ENCODE data around the gene ACOT4. TPM values are rescaled to one million over a fixed set of nuclear protein-coding genes. Genes with fewer than 3 reads are reported as not detected.

ACOT4 gene
- total RNA-seq: 0.80 and 1.4 TPM in 2 replicates

DNA sequence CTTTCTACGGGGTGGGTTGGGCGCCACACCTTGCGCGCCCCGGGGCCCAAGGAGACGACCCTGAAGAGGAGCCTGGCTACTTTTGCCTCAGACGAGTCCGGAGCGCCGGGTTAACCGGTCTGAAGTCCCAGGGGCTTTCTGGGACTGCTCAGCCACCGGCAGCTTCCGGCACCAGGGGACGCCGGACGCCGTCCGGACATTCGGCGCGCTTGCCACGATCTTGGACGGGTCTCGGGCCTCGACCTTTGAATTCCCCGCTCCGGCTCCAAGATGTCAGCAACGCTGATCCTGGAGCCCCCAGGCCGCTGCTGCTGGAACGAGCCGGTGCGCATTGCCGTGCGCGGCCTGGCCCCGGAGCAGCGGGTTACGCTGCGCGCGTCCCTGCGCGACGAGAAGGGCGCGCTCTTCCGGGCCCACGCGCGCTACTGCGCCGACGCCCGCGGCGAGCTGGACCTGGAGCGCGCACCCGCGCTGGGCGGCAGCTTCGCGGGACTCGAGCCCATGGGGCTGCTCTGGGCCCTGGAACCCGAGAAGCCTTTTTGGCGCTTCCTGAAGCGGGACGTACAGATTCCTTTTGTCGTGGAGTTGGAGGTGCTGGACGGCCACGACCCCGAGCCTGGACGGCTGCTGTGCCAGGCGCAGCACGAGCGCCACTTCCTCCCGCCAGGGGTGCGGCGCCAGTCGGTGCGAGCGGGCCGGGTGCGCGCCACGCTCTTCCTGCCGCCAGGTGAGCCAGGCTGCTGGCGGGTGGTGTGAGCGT is at the start of gene ACOT4:
Gene ACOT4 (plus strand): TSS at position 184 of the 760 bp plus-strand sequence. CDS start 87 bp downstream, at position 271.

GRCh38 chr14:73569185-73569958 is 22.3 kb upstream of the ACOT4 start, which contains the start of gene ACOT2:
ACOT2 (plus strand) TSS chr14:73569213; CDS start chr14:73569241, 28 bp downstream.

DNA sequence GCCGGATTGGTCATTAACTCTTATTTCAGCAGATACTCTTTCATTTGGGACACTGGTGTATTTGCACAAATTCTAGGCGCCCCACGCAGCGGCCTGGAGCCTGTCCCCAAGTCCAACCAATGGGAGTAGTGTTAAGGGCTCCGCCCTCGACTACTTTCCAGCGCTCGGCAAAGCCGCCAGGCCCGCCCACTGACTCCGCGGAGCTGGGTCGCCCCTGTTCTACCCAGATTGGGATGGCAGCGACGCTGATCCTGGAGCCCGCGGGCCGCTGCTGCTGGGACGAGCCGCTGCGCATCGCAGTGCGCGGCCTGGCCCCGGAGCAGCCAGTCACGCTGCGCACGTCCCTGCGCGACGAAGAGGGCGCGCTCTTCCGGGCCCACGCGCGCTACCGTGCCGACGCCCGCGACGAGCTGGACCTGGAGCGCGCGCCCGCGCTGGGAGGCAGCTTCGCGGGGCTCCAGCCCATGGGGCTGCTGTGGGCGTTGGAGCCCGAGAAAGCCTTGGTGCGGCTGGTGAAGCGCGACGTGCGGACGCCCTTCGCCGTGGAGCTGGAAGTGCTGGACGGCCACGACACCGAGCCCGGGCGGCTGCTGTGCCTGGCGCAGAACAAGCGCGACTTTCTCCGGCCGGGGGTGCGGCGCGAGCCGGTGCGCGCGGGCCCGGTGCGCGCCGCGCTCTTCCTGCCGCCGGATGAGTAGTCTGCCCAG is 20.8 kb downstream of the ACOT4 start, which contains the start of gene ACOT6:
Gene ACOT6 (plus strand): TSS at position 179 of the 707 bp plus-strand sequence. CDS start 55 bp downstream, at position 234.

DNA sequence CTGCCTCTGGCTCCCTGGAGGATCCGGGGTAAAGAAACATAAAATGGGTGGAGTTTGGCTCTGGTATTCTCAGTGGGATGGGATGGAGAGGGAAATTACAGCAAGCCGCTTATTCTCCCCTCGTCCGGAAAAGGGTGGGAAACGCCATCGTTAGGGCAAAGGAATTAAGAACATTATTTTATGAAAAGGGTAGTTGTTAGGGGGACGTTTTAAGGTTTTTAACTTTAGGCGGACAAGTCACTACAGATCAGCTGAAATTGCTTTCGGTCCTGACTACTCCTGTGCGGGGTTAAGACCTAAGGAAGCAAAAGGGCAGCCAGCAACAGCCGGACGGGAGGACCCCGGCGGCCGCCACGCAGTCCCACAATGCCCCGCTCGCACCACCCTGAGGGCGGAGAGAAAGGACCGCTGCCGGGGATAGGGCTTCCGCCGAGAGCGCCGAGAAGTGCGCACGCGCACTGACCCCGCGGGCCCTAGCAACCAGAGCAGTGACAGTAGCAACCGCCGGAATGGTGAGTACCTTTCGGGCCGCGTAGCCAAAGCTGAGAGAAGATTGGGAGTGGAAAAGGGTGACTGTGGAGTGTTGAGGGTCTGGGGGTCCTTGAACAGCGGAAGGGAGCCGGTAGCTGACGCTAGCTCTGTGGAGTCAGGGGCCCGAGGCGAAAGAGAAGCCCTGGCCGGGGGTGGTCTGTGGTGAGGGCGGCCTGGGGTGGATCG is 53.0 kb downstream of the ACOT4 start, which contains the start of gene DNAL1:
Gene DNAL1 (plus strand): TSS at position 456 of the 717 bp plus-strand sequence. CDS start 54 bp downstream, at position 510.

Other genes starting within 250 kb of the ACOT4 start
- 47.1 and 51.2 TPM in 2 replicates for gene NUMB, start 133.3 kb upstream of the ACOT4 start, total RNA-seq
- gene RIOX1, start 100.9 kb upstream of the ACOT4 start, total RNA-seq: 20.9 and 22.1 TPM in 2 replicates
- 2.0 and 2.5 TPM in 2 replicates for gene ACOT1, start 54.7 kb upstream of the ACOT4 start, total RNA-seq
- 0.25 TPM in 1 of 2 replicates, not detected in the other for gene HEATR4, start 32.9 kb upstream of the ACOT4 start, total RNA-seq
- 19.7 and 20.5 TPM in 2 replicates for gene ACOT2, start 22.7 kb upstream of the ACOT4 start, total RNA-seq
- gene ACOT6, start 20.6 kb downstream of the ACOT4 start, total RNA-seq: not detected in 2 replicates
- gene DNAL1, start 53.1 kb downstream of the ACOT4 start, total RNA-seq: 5.3 and 10.7 TPM in 2 replicates
- 29.3 and 32.4 TPM in 2 replicates for gene PNMA1, start 122.5 kb downstream of the ACOT4 start, total RNA-seq